ENCODE measurements around the gene BRD1.

The BRD1 gene

GRCh38 chr22:49827853-49828598 lies at the start of gene BRD1:
Gene BRD1 (minus strand): TSS chr22:49827873. CDS start chr22:49824317, 3,556 bp downstream.
- DNase-seq (ENCODE audit: extremely low read depth, low read depth), result no peak
- no peak for TF ChIP-seq CTCF (IDR thresholded peaks at IDR 0.05; ENCODE audit: low read depth, low read length)

GRCh38 chr22:49873228-49873940 lies 45.7 kb upstream of the BRD1 start:
- no peak for TF ChIP-seq CTCF (IDR thresholded peaks at IDR 0.05; ENCODE audit: low read depth, low read length)
- DNase-seq (ENCODE audit: extremely low read depth, low read depth), result no peak

- TF ChIP-seq CTCF (IDR thresholded peaks at IDR 0.05; ENCODE audit: low read depth, low read length), result no peak
- no peak for DNase-seq (ENCODE audit: extremely low read depth, low read depth)
Measured at GRCh38 chr22:49872347-49872746, 44.7 kb upstream of the BRD1 start.

- no peak for TF ChIP-seq CTCF (IDR thresholded peaks at IDR 0.05; ENCODE audit: low read depth, low read length)
Measured at GRCh38 chr22:49871482-49871881, 43.8 kb upstream of the BRD1 start.

GRCh38 chr22:49869845-49870712 lies 42.4 kb upstream of the BRD1 start:
- no peak for TF ChIP-seq CTCF (IDR thresholded peaks at IDR 0.05; ENCODE audit: low read depth, low read length)
- DNase-seq (ENCODE audit: extremely low read depth, low read depth), result no peak

More at GRCh38 chr22:49871482-49871881, 43.8 kb upstream of the BRD1 start:
- DNase-seq (ENCODE audit: extremely low read depth, low read depth), result no peak

- no peak for DNase-seq (ENCODE audit: extremely low read depth, low read depth)
- TF ChIP-seq CTCF (IDR thresholded peaks at IDR 0.05; ENCODE audit: low read depth, low read length), result no peak
Measured at GRCh38 chr22:49869086-49869830, 41.6 kb upstream of the BRD1 start.

Measured in AG09319 (cell line).